Body of pancreas (tissue), 4 donors: Measurements from ENCODE around the gene SLC16A5.

Experiments used
- POLR2A ChIP-seq, 3 donors: fragments of 450-650 bp; IDR thresholded peaks; one replicate each; pipeline ENCODE4 v1.6.1; 2016; ENCODE audit warnings: antibody characterized with exemption in 3 of 3, mild to moderate bottlenecking in 2 of 3
- TF ChIP-seq, protein P1 (sequence below), 7 experiments: fragments of 450-650 bp in 4 of 7; fragments of 200-600 bp in 3 of 7; sonication (generic) in 3 of 7; IDR thresholded peaks; one replicate each; pipeline ENCODE4 v1.5.1; 2016 to 2019; ENCODE audit warnings: antibody characterized with exemption in 7 of 7

DNA sequence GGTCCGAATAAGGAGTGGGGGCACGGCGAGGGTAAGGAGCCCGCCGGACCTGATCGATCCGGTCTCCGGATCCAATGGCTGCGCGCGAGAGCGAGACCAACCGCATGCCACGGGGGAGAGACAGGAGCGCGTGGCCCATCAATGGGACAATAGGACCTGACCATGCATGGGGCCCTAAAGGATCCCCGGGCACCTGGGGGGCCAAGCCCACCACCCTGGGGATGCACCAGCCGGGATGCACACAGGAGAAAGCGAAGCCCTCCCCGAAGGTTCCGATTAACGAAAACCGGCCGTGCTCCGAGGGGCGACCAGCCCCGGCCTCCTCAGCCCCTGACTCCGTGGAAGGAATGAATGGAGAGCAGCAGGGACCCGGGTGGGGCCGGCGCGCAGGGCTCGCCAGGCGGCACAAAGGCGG, 66.0 kb downstream of the SLC16A5 start:
- TF ChIP-seq, protein P1, sequence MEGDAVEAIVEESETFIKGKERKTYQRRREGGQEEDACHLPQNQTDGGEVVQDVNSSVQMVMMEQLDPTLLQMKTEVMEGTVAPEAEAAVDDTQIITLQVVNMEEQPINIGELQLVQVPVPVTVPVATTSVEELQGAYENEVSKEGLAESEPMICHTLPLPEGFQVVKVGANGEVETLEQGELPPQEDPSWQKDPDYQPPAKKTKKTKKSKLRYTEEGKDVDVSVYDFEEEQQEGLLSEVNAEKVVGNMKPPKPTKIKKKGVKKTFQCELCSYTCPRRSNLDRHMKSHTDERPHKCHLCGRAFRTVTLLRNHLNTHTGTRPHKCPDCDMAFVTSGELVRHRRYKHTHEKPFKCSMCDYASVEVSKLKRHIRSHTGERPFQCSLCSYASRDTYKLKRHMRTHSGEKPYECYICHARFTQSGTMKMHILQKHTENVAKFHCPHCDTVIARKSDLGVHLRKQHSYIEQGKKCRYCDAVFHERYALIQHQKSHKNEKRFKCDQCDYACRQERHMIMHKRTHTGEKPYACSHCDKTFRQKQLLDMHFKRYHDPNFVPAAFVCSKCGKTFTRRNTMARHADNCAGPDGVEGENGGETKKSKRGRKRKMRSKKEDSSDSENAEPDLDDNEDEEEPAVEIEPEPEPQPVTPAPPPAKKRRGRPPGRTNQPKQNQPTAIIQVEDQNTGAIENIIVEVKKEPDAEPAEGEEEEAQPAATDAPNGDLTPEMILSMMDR (IDR thresholded peaks at IDR 0.05), result no peak
- no peak for TF ChIP-seq POLR2A (IDR thresholded peaks at IDR 0.05)
